K562 (cell line): ENCODE results near the gene LRRC8E. TPM values are rescaled to one million over a fixed set of nuclear protein-coding genes. Genes with fewer than 3 reads are reported as not detected.

Experiments used
- ARID4B ChIP-seq: sonication (generic); formaldehyde crosslinking; IDR thresholded peaks from 2 replicates; pipeline ENCODE4 v1.8.0; 2022; ENCODE audit warnings: mild to moderate bottlenecking, missing genetic modification reagents
- ARNT ChIP-seq, 2 experiments: fragments of 450-650 bp; IDR thresholded peaks; 2 replicates each; pipeline ENCODE4 v1.6.1; 2016; ENCODE audit warnings: mild to moderate bottlenecking in 1 of 2
- ATF7 ChIP-seq: fragments of 450-650 bp; IDR thresholded peaks from 2 replicates; pipeline ENCODE4 v1.7.1; 2014; ENCODE audit warnings: mild to moderate bottlenecking, moderate library complexity
- CSDE1 ChIP-seq, 2 experiments: fragments of 450-650 bp; IDR thresholded peaks; 2 replicates each; pipeline ENCODE4 v1.6.1; 2016; ENCODE audit warnings: mild to moderate bottlenecking in 1 of 2
- ELF1 ChIP-seq: fragments of 200-800 bp; sonication (Bioruptor generic); IDR thresholded peaks from 2 replicates; pipeline ENCODE4 v1.6.1; 2016; ENCODE audit warnings: missing genetic modification characterization, missing compliant biosample characterization
- HOMEZ ChIP-seq: fragments of 250-450 bp; sonication (Bioruptor Pico); IDR thresholded peaks from 2 replicates; pipeline ENCODE4 v1.4.0; 2020; ENCODE audit warnings: mild to moderate bottlenecking, moderate library complexity
- MYNN ChIP-seq, 2 experiments: sonication (generic); formaldehyde crosslinking in 1 of 2; IDR thresholded peaks; 2 replicates each; pipeline versions ENCODE4 v1.5.0 to v1.6.1; 2016 to 2020; ENCODE audit warnings: antibody characterized with exemption in 1 of 2, missing genetic modification reagents in 1 of 2
- PCBP1 ChIP-seq: fragments of 200-400 bp; formaldehyde crosslinking; IDR thresholded peaks from 2 replicates; pipeline ENCODE4 v1.6.1; 2018; ENCODE audit warnings: mild to moderate bottlenecking, low read depth, low read length; ENCODE audit not compliant: poor library complexity, severe bottlenecking
- PHTF2 ChIP-seq: fragments of 250-450 bp; sonication (Bioruptor Pico); IDR thresholded peaks from 2 replicates; pipeline ENCODE4 v1.5.0; 2021; ENCODE audit warnings: mild to moderate bottlenecking
- SMAD4 ChIP-seq: fragments of 250-450 bp; sonication (Bioruptor Pico); conservative IDR thresholded peaks from 2 replicates; pipeline ENCODE4 v1.8.0; 2021; ENCODE audit warnings: inconsistent platforms, mild to moderate bottlenecking, moderate library complexity
- ZNF143 ChIP-seq: sonication (generic); formaldehyde crosslinking; IDR thresholded peaks from 2 replicates; pipeline ENCODE4 v1.9.0; 2022; ENCODE audit warnings: mild to moderate bottlenecking, missing genetic modification reagents
- ZNF384 ChIP-seq: IDR thresholded peaks from 2 replicates; pipeline ENCODE4 v1.6.1; 2012; ENCODE audit warnings: low read depth, low read length, improper control_type of control experiment
- polyA plus RNA-seq, 8 experiments: library from polyadenylated mRNA; depleted of rRNA in 4 of 8; stranded (reverse) in 5 of 8; unstranded in 3 of 8; fragments of >200 nt; fragmentation: Nextera tagmentation in 2 of 8; fragmentation: Illumina TruSeq in 1 of 8; extraction: Ambion mirVana in 2 of 8; extraction: Trizol in 1 of 8; gene quantifications; 2 replicates each; pipeline versions ENCODE4 v1.2.1 to v1.2.3, GENCODE V29; 2011 to 2014; ENCODE audit warnings: inconsistent platforms in 1 of 8, missing spikeins in 1 of 8
- total RNA-seq, 7 experiments: library from RNA; depleted of rRNA in 6 of 7; stranded (reverse); fragments of >200 nt in 6 of 7; fragmentation: Illumina TruSeq in 2 of 7; extraction: Trizol in 2 of 7; gene quantifications; 2 replicates each; pipeline versions ENCODE4 v1.2.1 to v1.2.3, GENCODE V29; 2011 to 2021; ENCODE audit warnings: low replicate concordance in 1 of 7
- TF ChIP-seq, protein P1 (sequence below): sonication (generic); formaldehyde crosslinking; IDR thresholded peaks from 2 replicates; pipeline ENCODE4 v1.8.1; 2022; ENCODE audit warnings: missing genetic modification reagents
- TF ChIP-seq, protein P2 (sequence below), 2 experiments: IDR thresholded peaks; 2 replicates each; pipeline ENCODE4 v1.6.1; 2012; ENCODE audit warnings: improper control_type of control experiment in 2 of 2, low read depth in 2 of 2, low read length in 2 of 2, borderline replicate concordance in 1 of 2

The LRRC8E gene
- total and polyA plus RNA-seq, 9 of the 15 experiments (the other 6 are each of a cell fraction or from before 2014, with no cell fraction given): 0.08 to 5.7 (median 3.5) TPM; not detected in 1

GRCh38 chr19:7888145-7888825 is at the start of gene LRRC8E (continued):
- TF ChIP-seq, protein P1, sequence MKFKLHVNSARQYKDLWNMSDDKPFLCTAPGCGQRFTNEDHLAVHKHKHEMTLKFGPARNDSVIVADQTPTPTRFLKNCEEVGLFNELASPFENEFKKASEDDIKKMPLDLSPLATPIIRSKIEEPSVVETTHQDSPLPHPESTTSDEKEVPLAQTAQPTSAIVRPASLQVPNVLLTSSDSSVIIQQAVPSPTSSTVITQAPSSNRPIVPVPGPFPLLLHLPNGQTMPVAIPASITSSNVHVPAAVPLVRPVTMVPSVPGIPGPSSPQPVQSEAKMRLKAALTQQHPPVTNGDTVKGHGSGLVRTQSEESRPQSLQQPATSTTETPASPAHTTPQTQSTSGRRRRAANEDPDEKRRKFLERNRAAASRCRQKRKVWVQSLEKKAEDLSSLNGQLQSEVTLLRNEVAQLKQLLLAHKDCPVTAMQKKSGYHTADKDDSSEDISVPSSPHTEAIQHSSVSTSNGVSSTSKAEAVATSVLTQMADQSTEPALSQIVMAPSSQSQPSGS: no peak
- TF ChIP-seq ZNF384: no peak
- peak; percentile 51 for TF ChIP-seq PCBP1
- TF ChIP-seq HOMEZ (CRISPR knock-in tag): no peak
- 0 out of 2 replicates have a peak, but pooled peaks have one; percentile 34 for TF ChIP-seq SMAD4 (CRISPR knock-in tag)
- TF ChIP-seq ARID4B (CRISPR knock-in tag): 0 out of 2 replicates have a peak, but pooled peaks have one; percentile 49
- TF ChIP-seq, protein P2, sequence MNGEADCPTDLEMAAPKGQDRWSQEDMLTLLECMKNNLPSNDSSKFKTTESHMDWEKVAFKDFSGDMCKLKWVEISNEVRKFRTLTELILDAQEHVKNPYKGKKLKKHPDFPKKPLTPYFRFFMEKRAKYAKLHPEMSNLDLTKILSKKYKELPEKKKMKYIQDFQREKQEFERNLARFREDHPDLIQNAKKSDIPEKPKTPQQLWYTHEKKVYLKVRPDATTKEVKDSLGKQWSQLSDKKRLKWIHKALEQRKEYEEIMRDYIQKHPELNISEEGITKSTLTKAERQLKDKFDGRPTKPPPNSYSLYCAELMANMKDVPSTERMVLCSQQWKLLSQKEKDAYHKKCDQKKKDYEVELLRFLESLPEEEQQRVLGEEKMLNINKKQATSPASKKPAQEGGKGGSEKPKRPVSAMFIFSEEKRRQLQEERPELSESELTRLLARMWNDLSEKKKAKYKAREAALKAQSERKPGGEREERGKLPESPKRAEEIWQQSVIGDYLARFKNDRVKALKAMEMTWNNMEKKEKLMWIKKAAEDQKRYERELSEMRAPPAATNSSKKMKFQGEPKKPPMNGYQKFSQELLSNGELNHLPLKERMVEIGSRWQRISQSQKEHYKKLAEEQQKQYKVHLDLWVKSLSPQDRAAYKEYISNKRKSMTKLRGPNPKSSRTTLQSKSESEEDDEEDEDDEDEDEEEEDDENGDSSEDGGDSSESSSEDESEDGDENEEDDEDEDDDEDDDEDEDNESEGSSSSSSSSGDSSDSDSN (IDR thresholded peaks at IDR 0.05; ENCODE audit: borderline replicate concordance in 1 of 2, low read depth in 2 of 2, low read length in 2 of 2): peak; percentile 63 to 71; a peak in 3 of 4 replicates
- no peak for TF ChIP-seq MYNN (IDR thresholded peaks at IDR 0.05)
- TF ChIP-seq MYNN (CRISPR knock-in tag; IDR thresholded peaks at IDR 0.05): no peak
- TF ChIP-seq CSDE1 (IDR thresholded peaks at IDR 0.05): no peak
- no peak for TF ChIP-seq ELF1
- TF ChIP-seq ARNT (IDR thresholded peaks at IDR 0.05): no peak
- no peak for TF ChIP-seq ZNF143 (CRISPR knock-in tag)
- TF ChIP-seq ATF7: peak; percentile 59; the same call in 1 of the 2 replicates
- TF ChIP-seq PHTF2 (CRISPR knock-in tag): no peak
